A549 treated with DMSO at 1 μM for 4 hours (cell line): ENCODE data around the gene SH3YL1. TPM values are rescaled to one million over a fixed set of nuclear protein-coding genes. Genes with fewer than 3 reads are reported as not detected.

ENCODE experiments used
- total RNA-seq: library from RNA; stranded (reverse); fragments of 200-300 nt; extraction: Qiagen RNA extraction; gene quantifications from 5 replicates; pipeline ENCODE4 v1.2.3, GENCODE V29; 2022; ENCODE audit warnings: low read depth

Gene SH3YL1, protein sequence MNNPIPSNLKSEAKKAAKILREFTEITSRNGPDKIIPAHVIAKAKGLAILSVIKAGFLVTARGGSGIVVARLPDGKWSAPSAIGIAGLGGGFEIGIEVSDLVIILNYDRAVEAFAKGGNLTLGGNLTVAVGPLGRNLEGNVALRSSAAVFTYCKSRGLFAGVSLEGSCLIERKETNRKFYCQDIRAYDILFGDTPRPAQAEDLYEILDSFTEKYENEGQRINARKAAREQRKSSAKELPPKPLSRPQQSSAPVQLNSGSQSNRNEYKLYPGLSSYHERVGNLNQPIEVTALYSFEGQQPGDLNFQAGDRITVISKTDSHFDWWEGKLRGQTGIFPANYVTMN
- 8.0 to 11.8 TPM (median 8.7 TPM) in 5 replicates for total RNA-seq

DNA sequence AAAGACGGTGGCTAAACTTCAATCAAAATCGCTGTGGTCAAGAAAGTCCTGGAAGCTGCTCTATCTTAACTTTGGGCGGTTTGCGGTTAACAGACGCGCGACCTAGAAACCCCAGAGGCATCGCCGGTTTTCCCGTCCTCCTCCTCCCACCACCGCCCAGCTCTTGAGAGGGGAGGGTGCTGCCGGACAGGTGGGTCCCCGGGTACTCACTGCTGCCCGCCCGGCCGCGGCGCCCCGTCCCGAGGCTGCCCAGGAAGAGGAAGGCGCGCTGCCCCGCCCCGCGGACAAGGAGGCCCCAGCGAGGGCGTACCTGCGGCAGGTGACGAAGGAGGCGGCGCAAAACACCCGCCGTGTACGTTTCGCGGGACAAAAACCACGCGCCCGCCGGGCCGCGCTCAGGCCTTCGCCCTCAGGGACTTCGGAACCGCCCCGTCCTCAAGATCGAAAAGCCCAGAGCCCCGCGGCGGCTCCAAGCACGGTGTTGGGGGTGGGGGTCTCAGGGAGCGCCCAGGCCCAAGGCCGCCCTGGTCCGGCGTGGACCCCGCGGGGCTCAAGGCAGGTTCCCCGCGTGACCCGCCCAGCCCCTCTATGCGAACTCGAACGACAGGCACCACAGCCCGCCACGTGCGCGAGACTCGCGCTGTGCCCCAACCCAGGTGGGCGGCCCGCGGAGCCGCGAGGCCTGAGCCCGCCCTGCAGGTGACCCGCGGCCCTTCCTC, at the start of gene SH3YL1:
TSS of gene SH3YL1 (minus strand) at position 259 of the 719 bp plus-strand sequence. CDS start at position 211, 48 bp downstream.

DNA sequence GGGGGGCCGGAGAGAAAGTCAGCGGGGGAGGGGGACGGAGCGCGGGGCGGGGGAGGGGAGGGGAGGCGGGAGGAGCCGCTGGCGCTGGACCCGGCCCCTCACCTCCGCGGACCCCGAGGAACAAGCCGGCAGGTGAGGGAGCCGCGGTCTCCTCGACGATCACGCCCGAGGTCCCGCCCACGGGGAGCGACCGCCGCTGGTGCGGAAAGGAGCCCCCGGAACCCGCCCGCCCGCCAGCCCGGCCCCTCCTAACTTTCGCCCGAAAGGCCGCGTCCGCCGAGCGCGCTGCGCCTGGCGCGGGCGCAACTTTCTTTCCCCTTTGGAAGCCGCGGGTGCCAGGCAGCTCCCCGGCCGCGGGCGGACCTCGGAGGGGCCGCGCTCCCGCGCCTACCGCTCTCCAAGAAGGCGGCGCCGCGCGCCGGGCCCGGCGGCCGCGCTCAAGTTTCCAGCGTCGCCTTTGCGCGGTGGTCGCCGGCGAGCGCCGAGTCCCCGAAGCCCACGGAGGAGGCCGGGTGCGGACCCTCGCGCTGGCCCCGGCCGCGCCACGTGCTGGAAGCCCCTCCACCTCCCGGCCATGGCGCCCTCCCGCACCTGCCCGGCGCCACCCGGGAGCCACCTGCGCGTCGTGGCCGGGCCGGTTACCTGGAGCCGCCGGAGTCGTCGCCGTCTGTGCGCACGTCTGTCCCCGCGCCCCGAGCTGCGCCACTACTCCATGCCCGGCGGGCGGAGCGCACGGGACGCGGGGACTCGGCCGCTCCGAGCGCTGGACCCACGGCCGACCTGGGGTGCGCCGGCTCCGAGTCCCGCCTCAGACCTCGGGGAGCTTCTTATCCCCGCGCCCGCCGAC, 24.3 kb upstream of the SH3YL1 start, which contains the start of gene ALKAL2:
TSS of gene ALKAL2 (minus strand) at position 181 of the 847 bp plus-strand sequence. CDS start 256 bp downstream, outside the sequence.

DNA sequence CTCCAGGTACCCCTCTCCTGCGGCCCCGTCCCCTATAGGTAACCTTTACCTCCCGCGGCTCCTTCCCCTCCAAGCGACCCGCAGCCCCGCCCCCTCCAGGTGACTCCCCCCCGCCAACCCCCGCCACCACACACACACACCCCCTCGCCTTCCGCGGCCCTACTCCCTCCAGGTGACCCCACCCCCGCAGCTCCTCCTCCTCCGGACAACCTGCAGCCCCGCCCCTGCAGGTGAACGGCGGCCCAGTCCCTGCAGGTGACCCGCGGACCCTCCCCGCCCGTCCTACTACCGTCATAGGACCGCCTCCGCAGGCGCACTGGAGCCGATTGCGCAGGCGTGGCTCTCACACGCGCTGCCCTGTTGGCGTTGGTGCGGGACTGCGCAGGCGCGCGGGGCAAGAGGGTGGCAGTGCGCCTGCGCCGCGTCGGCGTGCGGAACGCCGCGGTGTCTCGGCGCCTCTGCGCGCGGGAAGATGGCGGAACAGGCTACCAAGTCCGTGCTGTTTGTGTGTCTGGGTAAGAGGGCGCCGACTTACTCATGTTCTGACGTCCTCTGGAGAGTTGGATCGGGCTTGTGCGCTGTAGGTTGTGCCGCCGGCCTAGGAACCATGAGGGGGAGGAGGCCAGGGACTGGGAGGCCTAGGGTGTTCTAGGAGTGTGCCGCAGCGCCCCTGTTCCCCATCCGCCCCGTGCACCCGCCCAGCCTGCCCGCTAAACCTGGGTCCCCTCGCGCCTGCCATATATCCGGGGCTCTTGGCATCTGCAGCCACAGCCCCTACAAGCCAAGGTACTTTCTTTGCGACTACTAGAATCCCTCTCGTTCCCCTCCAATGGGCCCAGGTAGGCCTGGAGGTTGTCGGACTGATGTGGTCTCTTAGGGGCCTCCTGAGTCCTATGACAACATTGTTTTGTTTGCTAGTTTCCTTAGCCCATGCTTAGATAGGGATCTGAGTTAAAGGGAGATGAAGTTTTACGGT, 949 bp upstream of the SH3YL1 start, which contains the start of gene ACP1:
TSS of gene ACP1 (plus strand) at position 455 of the 976 bp plus-strand sequence. CDS start at position 473, 18 bp downstream.

Other genes with a start within 250 kb of the SH3YL1 start
- gene FAM110C, start 217.5 kb downstream of the SH3YL1 start, total RNA-seq = 0.06 to 0.26 TPM (median 0.14 TPM) in 5 replicates
- 191 to 233 TPM (median 201 TPM) in 5 replicates for gene ACP1, start 915 bp upstream of the SH3YL1 start, total RNA-seq
- not detected in 5 replicates for gene ALKAL2, start 24.1 kb upstream of the SH3YL1 start, total RNA-seq